Smooth muscle cell (in vitro differentiated cells): Measurements from ENCODE around the gene STEAP2. TPM values are rescaled to one million over a fixed set of nuclear protein-coding genes. Genes with fewer than 3 reads are reported as not detected.

Source experiments
- DNase-seq: peaks from one replicate; lab custom pipeline; 2025; ENCODE audit not compliant: unreplicated experiment; lab: John Stamatoyannopoulos, UW
- H2AFZ ChIP-seq: fragments of 200-600 bp; sonication (generic); 2 replicates; pipeline ENCODE4 v1.6.0; 2016; ENCODE audit warnings: antibody characterized with exemption, low read depth, mild to moderate bottlenecking
- H3F3A ChIP-seq: fragments of 200-600 bp; sonication (generic); 2 replicates; pipeline ENCODE4 v1.6.0; 2017; ENCODE audit warnings: antibody characterized with exemption, low read depth
- H3K27ac ChIP-seq: fragments of 200-600 bp; sonication (generic); 2 replicates; pipeline ENCODE4 v1.5.1; 2016; ENCODE audit warnings: low read depth, mild to moderate bottlenecking
- H3K27me3 ChIP-seq: fragments of 200-600 bp; sonication (generic); 2 replicates; pipeline ENCODE4 v1.6.1; 2016; ENCODE audit warnings: low read depth, mild to moderate bottlenecking
- H3K36me3 ChIP-seq: fragments of 200-600 bp; sonication (generic); 2 replicates; pipeline ENCODE4 v1.5.1; 2016; ENCODE audit warnings: low read depth
- H3K4me1 ChIP-seq: fragments of 200-600 bp; sonication (generic); 2 replicates; pipeline ENCODE4 v1.5.1; 2016; ENCODE audit warnings: low read depth
- H3K4me2 ChIP-seq: fragments of 200-600 bp; sonication (generic); 2 replicates; pipeline ENCODE4 v1.6.0; 2016; ENCODE audit warnings: mild to moderate bottlenecking
- H3K4me3 ChIP-seq: fragments of 200-600 bp; sonication (generic); 2 replicates; pipeline ENCODE4 v1.5.1; 2016; ENCODE audit warnings: mild to moderate bottlenecking
- H3K79me2 ChIP-seq: fragments of 200-600 bp; sonication (generic); 2 replicates; pipeline ENCODE4 v1.6.0; 2016; ENCODE audit warnings: low read depth, mild to moderate bottlenecking
- H3K9ac ChIP-seq: fragments of 200-600 bp; sonication (generic); 2 replicates; pipeline ENCODE4 v1.6.0; 2016; ENCODE audit warnings: low read depth
- H3K9me3 ChIP-seq: fragments of 200-600 bp; sonication (generic); replicated peaks from 2 replicates; pipeline ENCODE4 v1.5.1; 2016; ENCODE audit warnings: low read depth
- H4K20me1 ChIP-seq: fragments of 200-600 bp; sonication (generic); 2 replicates; pipeline ENCODE4 v1.6.0; 2016; ENCODE audit warnings: low read depth
- whole genome bisulfite sequencing: methylation state at CpG from one replicate; pipeline ENCODE4 v1.1.7; 2016; ENCODE audit warnings: low lambda C conversion rate; 5-methylcytosine and 5-hydroxymethylcytosine counted together
- polyA plus RNA-seq: library from polyadenylated mRNA; unstranded; fragments of >200 nt; fragmentation: Nextera tagmentation; extraction: Ambion mirVana; gene quantifications from 2 replicates; pipeline ENCODE4 v1.2.1, GENCODE V29; 2016
- total RNA-seq: library from RNA; depleted of rRNA; stranded (reverse); fragments of >200 nt; gene quantifications from 2 replicates; pipeline ENCODE4 v1.2.3, GENCODE V29; 2014
- TF ChIP-seq, protein P1 (sequence below): fragments of 200-600 bp; sonication (generic); IDR thresholded peaks from 2 replicates; pipeline ENCODE4 v1.5.1; 2017; ENCODE audit warnings: borderline replicate concordance, mild to moderate bottlenecking, antibody characterized with exemption; ENCODE audit not compliant: insufficient read depth, poor library complexity, severe bottlenecking

Gene STEAP2
- total and polyA plus RNA-seq, 2 experiments from 2014 or later: 1.0 TPM; not detected in 1

DNA sequence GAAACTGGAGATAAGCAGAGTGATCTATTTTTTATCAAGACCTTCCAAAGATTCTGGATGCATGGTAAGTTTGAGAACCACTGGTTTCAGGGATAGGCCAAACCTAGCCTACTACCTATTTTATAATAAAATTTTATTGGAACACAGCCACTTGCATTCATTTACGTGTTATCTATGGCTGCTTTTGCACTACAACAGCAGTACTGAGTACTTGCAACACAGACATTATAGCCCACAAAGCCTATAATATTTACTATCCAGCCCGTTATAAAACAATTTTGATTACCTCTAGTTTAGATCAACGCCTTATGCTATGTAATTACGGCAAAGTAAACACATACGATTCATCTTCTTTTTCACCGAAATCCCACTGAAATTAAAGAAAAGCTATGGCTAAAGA lies 38.9 kb upstream of the STEAP2 start:
- WGBS: 91% methylated on average over 6 of the region's 6 CpGs
- Histone ChIP-seq H3F3A (no peaks in the 10 kb centered on the region), H3K9ac (no peak overlapping the region), H3K4me3 (no peak overlapping the region), H3K79me2 (no peaks in the 10 kb centered on the region), H2AFZ (no peak overlapping the region), H3K36me3 (no peaks in the 10 kb centered on the region), H4K20me1 (no peaks in the 10 kb centered on the region), H3K27me3 (no peaks in the 10 kb centered on the region), H3K9me3 (no peaks in the 10 kb centered on the region), H3K4me1 (no peaks in the 10 kb centered on the region), H3K27ac (no peak overlapping the region), H3K4me2 (no peak overlapping the region)
- DNase-seq: no peak
- TF ChIP-seq, protein P1, sequence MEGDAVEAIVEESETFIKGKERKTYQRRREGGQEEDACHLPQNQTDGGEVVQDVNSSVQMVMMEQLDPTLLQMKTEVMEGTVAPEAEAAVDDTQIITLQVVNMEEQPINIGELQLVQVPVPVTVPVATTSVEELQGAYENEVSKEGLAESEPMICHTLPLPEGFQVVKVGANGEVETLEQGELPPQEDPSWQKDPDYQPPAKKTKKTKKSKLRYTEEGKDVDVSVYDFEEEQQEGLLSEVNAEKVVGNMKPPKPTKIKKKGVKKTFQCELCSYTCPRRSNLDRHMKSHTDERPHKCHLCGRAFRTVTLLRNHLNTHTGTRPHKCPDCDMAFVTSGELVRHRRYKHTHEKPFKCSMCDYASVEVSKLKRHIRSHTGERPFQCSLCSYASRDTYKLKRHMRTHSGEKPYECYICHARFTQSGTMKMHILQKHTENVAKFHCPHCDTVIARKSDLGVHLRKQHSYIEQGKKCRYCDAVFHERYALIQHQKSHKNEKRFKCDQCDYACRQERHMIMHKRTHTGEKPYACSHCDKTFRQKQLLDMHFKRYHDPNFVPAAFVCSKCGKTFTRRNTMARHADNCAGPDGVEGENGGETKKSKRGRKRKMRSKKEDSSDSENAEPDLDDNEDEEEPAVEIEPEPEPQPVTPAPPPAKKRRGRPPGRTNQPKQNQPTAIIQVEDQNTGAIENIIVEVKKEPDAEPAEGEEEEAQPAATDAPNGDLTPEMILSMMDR: no peak

DNA sequence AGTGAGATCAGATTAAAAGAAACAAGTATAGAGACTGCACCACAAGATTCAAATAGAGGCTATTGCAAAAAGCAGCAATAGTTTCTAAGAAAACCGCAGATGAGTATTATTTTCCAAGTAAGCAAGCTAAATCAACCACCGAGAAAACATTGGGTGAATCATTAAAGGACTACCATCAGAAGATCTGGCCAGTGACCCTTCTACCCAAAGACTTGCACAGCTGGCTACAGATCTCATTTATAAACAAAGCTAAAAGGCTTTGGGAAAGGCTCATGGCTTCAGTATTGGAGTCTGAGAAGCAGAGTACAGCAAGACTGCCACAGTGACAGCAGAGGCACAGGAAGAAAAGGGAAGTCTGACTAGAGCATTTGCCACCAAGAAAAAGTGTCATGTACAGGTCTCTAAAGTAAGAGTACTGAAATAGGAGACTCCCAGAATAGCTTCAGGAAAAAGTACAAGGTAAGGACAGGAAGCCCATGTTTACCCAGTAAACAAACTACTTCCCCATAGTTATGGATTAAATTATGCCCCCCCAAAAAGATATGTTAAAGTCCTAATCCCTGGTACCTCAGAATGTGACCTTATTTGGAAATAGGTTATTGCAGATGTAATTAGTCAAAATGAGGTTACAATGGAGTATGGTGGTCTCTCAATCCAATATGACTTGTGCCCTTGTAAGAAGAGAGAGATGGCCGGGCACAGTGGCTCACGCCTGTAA lies 38.3 kb upstream of the STEAP2 start:
- no peaks in the 10 kb centered on the region for H3K9me3 ChIP-seq
- no peaks in the 10 kb centered on the region for H3K27me3 ChIP-seq
- no peaks in the 10 kb centered on the region for H3K4me1 ChIP-seq
- no peaks in the 10 kb centered on the region for H3F3A ChIP-seq
- no peak overlapping the region for H2AFZ ChIP-seq
- H3K4me3 ChIP-seq: no peak overlapping the region
- WGBS: 86% methylated on average over 4 of the region's 4 CpGs
- H3K79me2 ChIP-seq: no peaks in the 10 kb centered on the region
- H3K9ac ChIP-seq: no peak overlapping the region
- TF ChIP-seq, protein P1: no peak
- no peak overlapping the region for H3K4me2 ChIP-seq
- no peaks in the 10 kb centered on the region for H4K20me1 ChIP-seq
- no peak overlapping the region for H3K27ac ChIP-seq
- no peak for DNase-seq
- H3K36me3 ChIP-seq: no peaks in the 10 kb centered on the region

DNA sequence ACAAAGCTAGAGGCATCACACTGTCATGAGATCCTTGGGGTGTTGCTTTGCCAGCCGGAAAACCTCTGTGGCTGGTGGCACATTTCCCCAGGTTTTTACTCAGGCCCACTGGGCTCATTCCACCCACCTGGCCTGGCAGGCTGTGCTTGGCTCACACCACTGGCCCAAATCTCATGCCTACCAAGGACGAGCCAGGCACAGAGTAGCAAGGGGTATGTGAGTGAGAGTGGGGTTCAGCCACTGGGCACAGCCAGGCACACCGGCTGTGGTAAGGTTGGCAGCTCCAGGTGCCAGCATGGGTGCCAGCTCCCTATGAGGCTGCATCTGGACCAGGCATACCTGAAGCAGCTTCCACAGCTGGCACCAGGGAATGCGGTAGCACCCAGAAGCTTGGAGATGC lies 35.9 kb upstream of the STEAP2 start:
- H3K4me3 ChIP-seq: no peak overlapping the region
- TF ChIP-seq, protein P1: no peak
- no peak overlapping the region for H2AFZ ChIP-seq
- H3K9me3 ChIP-seq: no peaks in the 10 kb centered on the region
- no peaks in the 10 kb centered on the region for H3K36me3 ChIP-seq
- H3F3A ChIP-seq: no peaks in the 10 kb centered on the region
- WGBS: 96% methylated on average over 4 of the region's 4 CpGs
- no peaks in the 10 kb centered on the region for H3K4me1 ChIP-seq
- H3K4me2 ChIP-seq: no peak overlapping the region
- H3K9ac ChIP-seq: no peak overlapping the region
- DNase-seq: no peak
- H4K20me1 ChIP-seq: no peaks in the 10 kb centered on the region
- H3K79me2 ChIP-seq: no peaks in the 10 kb centered on the region
- H3K27me3 ChIP-seq: no peaks in the 10 kb centered on the region
- H3K27ac ChIP-seq: no peak overlapping the region

DNA sequence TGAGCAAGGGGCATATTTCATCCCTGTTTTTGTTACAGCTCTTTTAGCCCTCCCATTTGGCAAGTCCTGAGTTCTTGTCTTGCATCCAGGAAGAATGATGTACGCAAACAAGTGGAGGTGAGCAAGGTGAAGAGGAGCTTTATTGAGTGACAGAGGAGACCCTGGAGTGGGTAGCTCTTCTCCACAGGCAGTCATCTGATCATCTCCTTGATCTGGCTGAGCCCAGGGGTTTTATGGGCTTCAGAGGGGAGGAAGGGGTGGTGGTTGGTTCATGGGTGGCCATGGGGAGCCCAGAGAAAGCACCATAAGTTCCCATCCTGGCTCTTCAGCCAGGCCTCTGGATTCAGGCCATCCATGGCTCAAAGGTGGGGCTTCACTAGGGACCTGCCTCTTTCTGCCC lies 35.3 kb upstream of the STEAP2 start:
- Histone ChIP-seq H3F3A (no peaks in the 10 kb centered on the region), H3K36me3 (no peaks in the 10 kb centered on the region), H3K79me2 (no peaks in the 10 kb centered on the region), H3K27me3 (no peaks in the 10 kb centered on the region), H3K4me2 (no peak overlapping the region), H4K20me1 (no peaks in the 10 kb centered on the region), H3K4me1 (no peaks in the 10 kb centered on the region), H3K9me3 (no peaks in the 10 kb centered on the region), H3K27ac (no peak overlapping the region), H2AFZ (no peak overlapping the region), H3K9ac (no peak overlapping the region), H3K4me3 (no peak overlapping the region)
- WGBS: 100% methylated on average over 1 of the region's 1 CpG
- TF ChIP-seq, protein P1: no peak
- no peak for DNase-seq
